ENCODE measurements around the gene SLC25A4.
"Not testable (repeated sequence)": the region's sequence is repeated elsewhere in the genome, so short reads cannot be mapped to it uniquely, and the experiment has no call there.

SLC25A4 gene

DNA sequence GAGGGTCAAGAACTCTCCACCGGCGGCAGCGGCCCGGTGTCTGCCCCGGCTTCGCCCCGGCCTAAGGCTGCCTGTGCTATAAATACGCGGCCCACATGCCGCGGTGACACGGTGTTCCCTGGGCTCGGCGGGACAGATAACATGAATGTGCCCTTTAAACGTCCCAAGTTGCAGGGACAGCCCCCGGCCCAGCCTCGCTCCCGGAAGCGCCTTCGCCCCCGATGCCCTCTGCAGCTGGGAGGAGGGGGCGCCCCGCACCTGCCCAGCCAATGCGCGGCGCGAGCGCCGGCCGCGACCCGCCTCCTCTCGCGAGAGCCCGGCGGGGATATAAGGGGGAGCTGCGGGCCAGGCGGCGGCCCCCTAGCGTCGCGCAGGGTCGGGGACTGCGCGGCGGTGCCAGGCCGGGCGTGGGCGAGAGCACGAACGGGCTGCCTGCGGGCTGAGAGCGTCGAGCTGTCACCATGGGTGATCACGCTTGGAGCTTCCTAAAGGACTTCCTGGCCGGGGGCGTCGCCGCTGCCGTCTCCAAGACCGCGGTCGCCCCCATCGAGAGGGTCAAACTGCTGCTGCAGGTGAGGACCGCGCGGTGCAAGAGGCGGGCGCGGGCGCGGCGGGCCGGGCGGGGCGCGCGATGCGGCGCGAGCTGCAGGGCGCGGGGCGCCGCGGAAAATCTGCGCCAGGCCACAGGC, at the start of gene SLC25A4:
SLC25A4 (plus strand) TSS at position 355 of the 689 bp plus-strand sequence; CDS start at position 462, 107 bp downstream.
- DNase-seq (ENCODE audit: low read depth in 1 of 2, low spot score in 1 of 2) = peak; percentile 56 to 74

DNA sequence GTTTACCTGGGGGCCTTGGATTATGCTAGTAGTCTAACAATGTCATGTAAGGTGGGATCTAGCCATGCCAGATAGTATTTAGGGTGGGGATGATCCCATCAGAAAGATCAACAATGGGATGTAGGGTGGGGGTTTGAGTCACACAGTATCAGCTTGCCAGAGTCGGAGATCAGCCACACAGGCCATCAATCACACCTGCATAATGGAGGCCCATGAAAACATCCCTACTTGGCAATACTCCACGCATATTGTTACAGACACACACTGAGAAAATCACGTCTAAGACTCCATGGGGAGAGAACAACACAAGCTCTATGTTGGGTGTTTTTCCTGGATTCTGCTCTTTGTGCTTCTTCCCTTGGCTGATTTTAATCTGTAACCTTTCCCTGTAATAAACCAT, 49.5 kb upstream of the SLC25A4 start:
- no peak for DNase-seq (ENCODE audit: low read depth in 1 of 2, low spot score in 1 of 2)

DNA sequence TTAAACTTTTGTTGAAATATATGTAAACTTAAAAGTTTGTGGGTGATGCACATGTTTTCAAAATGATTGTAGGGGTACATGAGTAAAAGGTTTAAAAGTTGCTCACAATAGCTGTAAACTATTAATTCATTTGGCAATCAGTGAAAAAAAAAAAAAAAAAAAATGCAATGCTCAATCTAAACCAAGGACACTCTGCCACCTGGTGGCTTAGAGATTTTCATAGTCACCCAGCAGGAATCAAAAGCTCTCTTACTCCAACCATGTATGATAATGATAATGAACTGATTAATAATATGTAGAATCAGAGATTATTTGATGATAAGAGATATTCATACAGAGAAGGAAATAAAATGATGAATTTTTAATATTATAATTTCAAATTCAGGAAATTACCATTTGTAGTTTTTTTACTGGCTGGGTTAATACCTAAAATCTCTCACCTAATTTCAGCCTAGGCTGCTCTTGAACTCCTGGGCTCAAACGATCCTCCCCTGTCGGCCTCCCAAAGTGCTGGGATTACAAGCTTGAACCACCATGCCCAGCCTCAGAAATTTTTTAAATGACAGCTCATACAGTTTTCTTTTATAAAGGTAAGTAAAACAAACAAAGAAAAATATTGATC, 46.9 kb upstream of the SLC25A4 start:
- DNase-seq (ENCODE audit: low read depth in 1 of 2, low spot score in 1 of 2) = no peak

- DNase-seq (ENCODE audit: low read depth in 1 of 2, low spot score in 1 of 2) = no peak
These were observed 44.6 kb upstream of the SLC25A4 start for GRCh38 chr4:185098474-185098873.

DNA sequence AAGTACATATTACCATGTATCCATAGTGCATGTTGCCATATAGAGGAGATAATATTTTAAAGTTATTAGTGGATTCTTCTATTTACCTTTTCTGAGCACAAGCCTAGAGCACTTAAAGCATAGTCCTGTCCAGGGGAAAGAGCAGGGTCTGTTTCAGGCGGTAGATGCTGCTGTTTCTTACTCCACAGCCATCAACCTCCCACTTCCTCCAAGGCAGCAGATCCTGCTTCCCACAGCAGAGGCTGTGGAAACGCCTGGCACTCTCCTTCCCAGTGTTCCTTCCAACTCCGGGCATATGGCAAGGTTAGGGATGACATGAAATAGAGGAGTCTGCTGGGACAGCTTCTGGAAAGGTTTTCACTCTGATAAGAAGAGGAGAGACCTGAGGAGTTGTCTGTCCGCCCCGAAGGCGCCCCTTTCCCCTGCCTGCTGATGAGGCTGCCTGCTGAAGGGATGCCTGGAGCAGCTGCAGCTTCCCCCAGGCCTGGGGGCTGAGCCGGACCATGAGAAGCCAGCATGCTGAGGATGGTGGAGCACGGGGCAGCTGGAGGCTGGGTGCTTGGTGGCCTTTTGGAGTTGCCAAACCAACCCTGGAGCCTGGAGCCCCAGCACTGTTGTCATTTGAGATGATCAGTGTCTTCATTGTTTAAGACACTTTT, 43.9 kb upstream of the SLC25A4 start:
- no peak for DNase-seq (ENCODE audit: low read depth in 1 of 2, low spot score in 1 of 2)

DNA sequence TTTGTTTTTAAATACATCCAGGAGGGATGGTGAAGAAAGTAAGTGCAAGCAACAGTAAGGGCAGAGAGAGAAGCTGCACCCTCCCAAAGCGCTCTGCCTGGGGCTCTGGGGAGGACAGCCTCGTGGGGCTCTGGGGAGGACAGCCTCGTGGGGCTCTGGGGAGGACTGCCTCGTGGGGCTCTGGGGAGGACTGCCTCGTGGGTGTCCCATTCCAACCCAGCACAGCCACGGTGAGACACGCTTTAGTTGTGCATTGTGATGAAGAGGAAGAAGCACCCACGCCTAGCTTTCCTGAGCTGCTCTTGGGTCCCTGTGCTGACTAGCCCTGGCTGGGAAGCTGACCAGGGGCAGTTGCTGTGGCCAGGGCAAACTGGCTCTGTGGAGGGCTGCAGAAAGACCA, 43.1 kb upstream of the SLC25A4 start:
- no peak for DNase-seq (ENCODE audit: low read depth in 1 of 2, low spot score in 1 of 2)

- no peak for DNase-seq (ENCODE audit: low read depth in 1 of 2, low spot score in 1 of 2)
These were observed 42.6 kb upstream of the SLC25A4 start for GRCh38 chr4:185100423-185100822.

GRCh38 chr4:185101354-185101890, 41.6 kb upstream of the SLC25A4 start:
- no peak for DNase-seq (ENCODE audit: low read depth in 1 of 2, low spot score in 1 of 2)

GRCh38 chr4:185104733-185105132, 38.3 kb upstream of the SLC25A4 start:
- no peak for DNase-seq (ENCODE audit: low read depth in 1 of 2, low spot score in 1 of 2)

GRCh38 chr4:185106353-185106752, 36.7 kb upstream of the SLC25A4 start:
- DNase-seq (ENCODE audit: low read depth in 1 of 2, low spot score in 1 of 2) = no peak

DNA sequence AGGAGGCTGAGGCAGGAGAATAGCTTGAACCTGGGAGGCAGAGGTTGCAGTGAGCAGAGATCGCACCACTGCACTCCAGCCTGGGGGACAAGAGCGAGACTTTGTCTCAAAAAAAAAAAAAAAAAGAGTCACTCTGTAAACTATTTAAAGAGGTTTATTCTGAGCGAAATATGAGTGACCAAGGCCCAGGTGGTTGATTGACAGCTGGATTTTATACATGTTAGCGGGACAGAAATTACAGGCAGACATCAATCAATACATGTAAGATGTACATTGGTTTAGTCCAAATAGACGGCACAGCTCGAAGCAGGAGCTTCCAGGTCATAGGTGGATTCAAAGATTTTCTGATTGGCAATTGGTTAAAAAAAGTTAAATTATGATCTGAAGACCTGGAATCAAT, 35.5 kb upstream of the SLC25A4 start:
- DNase-seq (ENCODE audit: low read depth in 1 of 2, low spot score in 1 of 2) = not testable (repeated sequence)

DNA sequence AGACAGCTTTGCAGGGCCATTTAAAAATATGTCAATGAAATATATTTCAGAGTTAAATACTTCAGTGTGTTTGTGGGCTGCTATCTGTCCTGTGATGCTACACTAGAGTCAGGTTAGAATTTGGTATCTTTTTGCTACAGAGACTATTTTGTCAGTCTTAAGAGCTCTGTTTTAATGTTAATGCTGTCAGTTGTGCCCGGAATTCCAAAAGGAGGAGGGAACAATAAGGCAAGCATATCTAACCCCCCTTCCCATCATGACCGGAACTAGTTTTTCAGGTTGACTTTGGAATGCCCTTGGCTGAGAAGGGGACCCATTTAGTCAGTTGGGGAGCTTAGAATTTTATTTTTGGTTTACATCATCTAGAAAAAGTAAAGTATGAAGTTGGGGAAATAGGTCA, 34.9 kb upstream of the SLC25A4 start:
- DNase-seq (ENCODE audit: low read depth in 1 of 2, low spot score in 1 of 2) = no peak

DNA sequence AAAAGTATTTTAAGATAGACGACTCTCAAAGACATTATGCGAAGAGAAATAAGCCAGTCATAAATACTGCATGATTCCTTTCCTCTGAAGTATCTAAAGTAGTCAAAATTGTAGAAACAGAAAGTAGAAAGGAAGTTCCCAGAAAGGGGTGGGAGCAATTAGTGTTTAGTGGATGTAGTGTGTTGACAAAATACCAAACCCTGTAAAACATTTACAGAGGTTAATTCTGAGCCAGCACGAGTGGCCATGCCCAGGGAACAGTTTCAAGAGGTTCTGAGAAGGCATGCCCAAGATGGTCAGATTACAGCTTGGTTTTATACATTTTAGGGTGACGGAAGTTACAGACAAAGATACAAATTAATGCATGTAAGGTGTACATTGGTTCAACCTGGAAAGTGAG, 34.4 kb upstream of the SLC25A4 start:
- no peak for DNase-seq (ENCODE audit: low read depth in 1 of 2, low spot score in 1 of 2)

DNA sequence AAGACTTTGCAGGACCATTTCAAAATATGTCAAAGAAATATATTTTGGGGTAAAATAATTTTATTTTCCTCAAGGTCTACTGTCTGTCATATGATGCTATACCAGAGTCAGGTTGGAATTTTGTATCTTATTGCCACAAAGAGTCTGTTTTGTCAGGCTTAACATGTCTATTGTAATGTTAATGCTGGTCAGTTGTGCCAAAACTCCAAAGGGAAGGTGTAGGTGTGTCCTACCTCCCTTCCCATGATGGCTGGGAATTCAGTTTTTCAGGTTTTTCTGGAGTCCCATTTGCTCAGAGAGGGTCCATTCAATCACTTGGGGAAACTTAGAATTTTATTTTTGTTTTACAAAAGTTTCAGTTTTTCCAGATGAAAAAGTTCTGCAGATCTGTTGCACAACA, 33.3 kb upstream of the SLC25A4 start:
- no peak for DNase-seq (ENCODE audit: low read depth in 1 of 2, low spot score in 1 of 2)

DNA sequence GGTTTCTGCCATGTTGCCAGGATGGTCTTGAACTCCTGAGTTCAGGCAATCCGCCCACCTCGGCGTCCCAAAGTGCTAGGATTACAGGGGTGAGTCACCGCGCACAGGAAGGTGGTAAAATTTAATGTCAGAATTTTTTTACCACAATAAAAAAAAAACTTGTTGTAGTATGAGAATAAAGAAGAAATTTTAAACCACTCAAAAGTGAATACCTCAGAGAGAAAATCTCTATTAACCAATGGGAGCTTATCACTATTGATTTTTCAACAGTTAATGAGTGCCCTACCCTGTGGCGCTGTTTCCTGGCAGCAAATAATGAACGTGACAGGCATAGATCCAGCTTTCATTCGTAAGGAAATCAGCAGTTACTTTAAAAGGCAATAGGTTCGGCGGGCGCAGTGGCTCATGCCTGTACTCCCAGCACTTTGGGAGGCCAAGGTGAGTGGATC, 32.7 kb upstream of the SLC25A4 start:
- no peak for DNase-seq (ENCODE audit: low read depth in 1 of 2, low spot score in 1 of 2)

GRCh38 chr4:185112104-185112503, 31.0 kb upstream of the SLC25A4 start:
- DNase-seq (ENCODE audit: low read depth in 1 of 2, low spot score in 1 of 2) = no peak

- DNase-seq (ENCODE audit: low read depth in 1 of 2, low spot score in 1 of 2) = no peak
These were observed 29.7 kb upstream of the SLC25A4 start for GRCh38 chr4:185113340-185113739.

DNA sequence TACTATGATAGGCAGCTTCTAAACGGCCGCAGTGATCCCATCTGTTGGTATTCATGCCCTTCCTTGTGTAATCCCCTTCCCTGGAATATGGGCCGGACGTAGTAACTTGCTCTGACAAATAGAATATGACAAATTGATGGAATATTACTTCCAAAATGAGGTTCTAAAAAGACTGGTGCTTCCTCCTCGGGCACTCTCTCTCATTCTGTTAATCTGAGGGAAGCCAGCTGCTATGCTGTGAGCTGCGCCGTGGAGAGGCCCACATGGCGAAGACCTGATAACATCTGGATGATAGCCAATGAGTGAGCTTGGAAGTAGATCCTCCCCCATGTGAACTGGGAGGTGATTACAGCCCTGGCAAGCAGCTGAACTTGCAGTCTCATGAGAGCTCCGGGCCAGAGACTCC, 27.2 kb upstream of the SLC25A4 start:
- no peak for DNase-seq (ENCODE audit: low read depth in 1 of 2, low spot score in 1 of 2)

DNA sequence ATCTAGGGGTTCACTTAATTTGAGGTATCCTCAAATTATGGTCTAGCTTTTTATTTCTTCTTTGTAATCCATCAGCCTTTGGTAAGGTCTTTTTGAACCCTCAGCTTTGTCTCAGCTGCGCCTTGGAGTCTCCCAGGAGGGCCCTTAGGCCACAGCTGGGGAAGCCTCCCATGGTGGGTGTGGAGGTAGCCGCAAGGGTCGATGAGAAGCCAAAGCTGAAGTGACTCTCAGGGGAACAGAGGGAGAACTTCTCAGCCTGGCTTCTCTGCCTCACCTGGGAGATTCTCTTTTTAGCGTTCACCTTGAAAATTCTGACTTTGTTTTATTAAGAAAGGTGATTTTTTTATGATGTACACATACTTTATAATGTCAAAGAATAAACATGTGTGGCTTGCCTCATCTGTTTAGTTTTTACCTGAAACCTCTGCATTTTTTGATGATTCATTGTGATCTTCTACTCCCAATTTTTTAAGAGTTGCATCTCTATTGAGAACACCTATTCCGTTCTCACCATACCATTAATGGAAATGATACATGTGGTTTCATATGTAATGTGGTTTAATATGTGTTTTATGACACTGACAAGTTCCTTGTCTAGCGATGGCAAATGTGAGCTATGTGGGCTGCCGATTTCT, 25.6 kb upstream of the SLC25A4 start:
- DNase-seq (ENCODE audit: low read depth in 1 of 2, low spot score in 1 of 2) = no peak

DNA sequence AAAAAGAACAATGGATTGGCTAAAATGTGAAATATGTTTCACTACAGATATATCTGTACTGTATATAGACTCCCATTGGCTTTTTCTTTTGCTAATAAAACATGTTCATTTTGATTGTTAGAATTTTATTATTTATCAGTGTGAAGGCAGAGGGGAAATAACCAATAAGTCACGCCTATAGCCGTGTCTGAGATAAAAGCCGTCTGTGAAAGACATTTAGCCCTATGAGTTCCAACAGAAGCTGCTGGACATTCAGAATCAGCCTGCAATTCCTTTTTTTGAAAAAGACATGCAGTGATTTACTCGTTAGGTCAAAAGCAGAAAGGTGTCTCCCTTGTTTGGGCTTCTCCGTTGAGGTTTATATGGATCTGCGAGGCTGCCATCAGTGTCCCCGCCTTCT, 24.2 kb upstream of the SLC25A4 start:
- DNase-seq (ENCODE audit: low read depth in 1 of 2, low spot score in 1 of 2) = no peak

DNA sequence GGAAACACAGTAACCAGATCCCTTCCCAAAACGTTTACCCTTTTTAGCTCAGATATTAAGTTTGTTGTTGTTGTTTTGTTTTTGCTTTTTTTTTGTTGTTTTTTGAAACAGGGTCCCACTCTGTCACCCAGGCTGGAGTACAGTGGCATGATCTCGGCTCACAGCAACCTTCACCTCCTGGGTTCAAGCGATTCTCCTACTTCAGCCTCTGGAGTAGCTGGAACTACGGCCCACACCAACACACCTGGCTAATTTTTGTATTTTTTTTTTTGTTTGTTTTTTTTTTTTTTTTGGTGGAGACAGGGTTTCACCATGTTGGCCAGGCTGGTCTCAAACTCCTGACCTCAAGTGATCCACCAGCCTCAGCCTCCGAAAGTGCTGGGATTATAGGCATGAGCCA, 23.6 kb upstream of the SLC25A4 start:
- DNase-seq (ENCODE audit: low read depth in 1 of 2, low spot score in 1 of 2) = not testable (repeated sequence)

All from activated T-helper 1 cell treated with anti-CD3 and anti-CD28 coated beads, Interleukin-2, amount 50 U/mL, for 16 hours (primary cell).